ENCODE measurements around the gene SPEF1.

Gene SPEF1

GRCh38 chr20:3732327-3733118 lies 48.7 kb downstream of the SPEF1 start, which contains the start of gene HSPA12B:
HSPA12B (plus strand) TSS chr20:3732685; CDS start chr20:3738675, 5,990 bp downstream.
- Mint-ChIP-seq H3K27ac (peak within 1 kb of the TSS; percentile 43 to 79 (median 62)), H3K27me3 (ENCODE audit: low read depth) (peaks cover 14% of the 10 kb centered on the region), H3K9me3 (no peaks in the 10 kb centered on the region), H3K4me3 (peak within 1 kb of the TSS; percentile 77 to 81 (median 79)), H3K36me3 (ENCODE audit: low read depth) (peaks cover 3% of the 10 kb centered on the region), H3K4me1 (peaks cover 40% of the 10 kb centered on the region)
- no peak for TF ChIP-seq CTCF (IDR thresholded peaks at IDR 0.05; ENCODE audit: unreplicated experiment in 3 of 3)

GRCh38 chr20:3731944-3732326 lies 49.3 kb downstream of the SPEF1 start:
- H3K4me1 Mint-ChIP-seq = peaks cover 41% of the 10 kb centered on the region
- no peak for TF ChIP-seq CTCF (IDR thresholded peaks at IDR 0.05; ENCODE audit: unreplicated experiment in 3 of 3)
- H3K36me3 Mint-ChIP-seq (ENCODE audit: low read depth) = peaks cover 3% of the 10 kb centered on the region
- no peaks in the 10 kb centered on the region for H3K9me3 Mint-ChIP-seq
- H3K27me3 Mint-ChIP-seq (ENCODE audit: low read depth) = peaks cover 14% of the 10 kb centered on the region
- peak overlapping the region in 2 of 3 experiments; percentile 57 to 60 for H3K4me3 Mint-ChIP-seq
- peak overlapping the region; percentile 43 to 79 (median 62) for H3K27ac Mint-ChIP-seq

GRCh38 chr20:3730803-3731672 lies 50.2 kb downstream of the SPEF1 start:
- Mint-ChIP-seq H3K36me3 (ENCODE audit: low read depth) (no peaks in the 10 kb centered on the region), H3K4me3 (peak overlapping the region; percentile 66 to 73 (median 68)), H3K27ac (peak overlapping the region; percentile 43 to 79 (median 62)), H3K9me3 (no peaks in the 10 kb centered on the region), H3K27me3 (ENCODE audit: low read depth) (peaks cover 11% of the 10 kb centered on the region), H3K4me1 (peaks cover 42% of the 10 kb centered on the region)
- no peak for TF ChIP-seq CTCF (IDR thresholded peaks at IDR 0.05; ENCODE audit: unreplicated experiment in 3 of 3)

GRCh38 chr20:3729811-3730540 lies 51.3 kb downstream of the SPEF1 start:
- H3K4me3 Mint-ChIP-seq = peak overlapping the region in 1 of 3 experiments; percentile 11
- no peaks in the 10 kb centered on the region for H3K9me3 Mint-ChIP-seq
- no peak for TF ChIP-seq CTCF (IDR thresholded peaks at IDR 0.05; ENCODE audit: unreplicated experiment in 3 of 3)
- peaks cover 11% of the 10 kb centered on the region for H3K27me3 Mint-ChIP-seq (ENCODE audit: low read depth)
- H3K36me3 Mint-ChIP-seq (ENCODE audit: low read depth) = no peaks in the 10 kb centered on the region
- H3K4me1 Mint-ChIP-seq = peaks cover 39% of the 10 kb centered on the region
- H3K27ac Mint-ChIP-seq = peak overlapping the region; percentile 1 to 65 (median 28)

DNA sequence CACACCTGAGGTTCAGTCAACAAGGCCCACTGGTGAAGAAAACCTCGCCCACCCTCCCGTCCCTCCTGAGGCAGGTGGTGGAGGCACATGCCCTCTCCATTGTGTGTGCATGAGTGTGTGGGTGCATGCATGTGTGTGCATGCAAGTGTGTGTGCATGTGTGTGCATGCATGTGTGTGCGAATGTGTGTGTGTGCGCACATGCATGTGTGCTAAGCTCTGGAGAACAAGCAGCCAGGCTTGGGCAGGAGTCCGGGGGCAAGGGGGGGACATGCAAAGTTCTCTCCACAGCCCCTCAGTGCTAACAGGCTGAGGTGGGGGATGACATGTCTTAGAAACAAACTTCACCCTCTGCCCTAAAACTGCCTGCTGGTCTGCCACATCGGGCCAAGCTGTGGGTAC lies 51.9 kb downstream of the SPEF1 start:
- peaks cover 11% of the 10 kb centered on the region for H3K27me3 Mint-ChIP-seq (ENCODE audit: low read depth)
- TF ChIP-seq CTCF (IDR thresholded peaks at IDR 0.05; ENCODE audit: unreplicated experiment in 3 of 3) = no peak
- no peak overlapping the region for H3K4me3 Mint-ChIP-seq
- H3K9me3 Mint-ChIP-seq = no peaks in the 10 kb centered on the region
- no peaks in the 10 kb centered on the region for H3K36me3 Mint-ChIP-seq (ENCODE audit: low read depth)
- H3K27ac Mint-ChIP-seq = peak overlapping the region in 1 of 3 experiments; percentile 28
- H3K4me1 Mint-ChIP-seq = peaks cover 34% of the 10 kb centered on the region

Data from nephron (organoid).